Ramos (cell line): ENCODE measurements around the gene MAVS.

Experiments used
- in situ Hi-C: fragments of 300-500 bp; cut with MboI; formaldehyde crosslinking; loops from one replicate; pipeline ENCODE4 v1.14.3; 2022; ENCODE audit warnings: low sequenced_read_pairs; ENCODE audit not compliant: unreplicated experiment

MAVS gene

GRCh38 chr20:3846740-3847428 lies at the start of gene MAVS:
Gene MAVS (plus strand): TSS chr20:3846834. CDS start chr20:3854625, 7,791 bp downstream.
- in situ Hi-C loops: no loop called here

DNA sequence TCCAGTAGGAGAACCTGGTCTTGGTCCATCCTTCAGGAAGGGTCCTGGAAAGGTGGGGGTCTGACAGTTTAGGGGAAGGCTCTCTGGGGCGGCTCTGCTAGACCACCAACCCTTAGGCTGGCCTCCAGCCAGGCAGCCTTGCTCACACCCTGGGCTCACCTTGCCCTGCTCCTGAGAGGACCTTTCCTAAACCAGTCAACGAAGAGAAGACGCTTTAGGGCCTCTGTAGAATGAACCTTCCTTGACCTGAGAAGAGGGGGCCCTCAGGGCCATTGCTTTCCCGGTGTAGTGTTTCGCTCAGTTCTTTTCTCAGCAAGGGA lies 49.4 kb upstream of the MAVS start:
- in situ Hi-C loops: no loop called here

- in situ Hi-C loops: no loop called here
Observed at GRCh38 chr20:3797592-3798372, 48.9 kb upstream of the MAVS start.

DNA sequence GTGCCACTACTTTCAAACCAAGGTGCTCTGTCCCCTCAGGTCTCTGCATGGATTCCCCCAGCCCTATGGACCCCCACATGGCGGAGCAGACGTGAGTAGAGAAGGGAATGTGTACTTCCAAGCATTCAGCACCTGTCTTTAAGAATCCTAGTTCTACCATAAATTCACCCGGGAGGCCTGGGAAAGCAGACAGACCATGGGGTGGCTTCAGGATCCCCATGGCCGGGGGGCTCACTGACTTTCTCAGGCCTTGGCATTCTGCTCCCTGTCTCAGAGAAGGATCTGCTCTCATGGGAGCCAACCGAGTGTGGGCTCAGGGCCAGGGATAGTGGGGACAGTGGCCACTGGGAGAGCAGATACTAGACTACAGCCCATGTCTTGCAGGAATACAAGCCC lies 48.3 kb upstream of the MAVS start:
- in situ Hi-C loops: no loop called here

DNA sequence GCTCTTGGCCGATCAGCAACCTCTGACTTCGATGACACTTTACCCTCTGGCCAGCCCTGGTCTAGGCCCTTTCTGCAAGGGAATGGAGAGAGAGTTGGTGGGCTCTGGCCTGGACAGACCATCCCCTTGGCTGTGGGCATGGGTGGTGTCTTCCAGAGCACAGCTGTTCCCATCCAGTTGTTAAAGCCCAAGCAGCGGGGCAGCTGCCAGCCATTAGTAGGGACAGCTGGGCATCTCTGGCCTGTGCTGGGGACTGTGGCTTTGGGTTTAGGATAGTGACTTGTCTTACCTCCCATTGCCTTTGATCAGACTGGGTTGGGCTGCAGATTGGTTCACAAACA lies 47.8 kb upstream of the MAVS start:
- in situ Hi-C loops: no loop called here

GRCh38 chr20:3800256-3800877 lies 46.3 kb upstream of the MAVS start:
- in situ Hi-C loops: no loop called here

DNA sequence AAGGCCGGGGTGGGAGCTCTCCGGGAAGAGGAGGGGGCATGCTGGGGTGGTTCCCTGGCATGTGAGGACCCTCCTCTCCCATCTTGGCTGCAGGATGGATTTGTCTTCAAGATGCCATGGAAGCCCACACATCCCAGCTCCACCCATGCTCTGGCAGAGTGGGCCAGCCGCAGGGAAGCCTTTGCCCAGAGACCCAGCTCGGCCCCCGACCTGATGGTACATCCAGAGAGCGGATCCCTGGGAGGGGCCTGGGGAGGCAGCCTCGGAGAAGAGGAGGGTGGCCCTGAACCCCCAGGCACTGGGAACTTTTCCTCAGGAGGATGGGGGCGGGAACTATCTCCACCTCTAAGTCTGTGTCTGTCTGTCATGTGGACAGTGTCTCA lies 45.8 kb upstream of the MAVS start:
- in situ Hi-C loops: no loop called here

- in situ Hi-C loops: no loop called here
Observed at GRCh38 chr20:3801299-3801698, 45.3 kb upstream of the MAVS start.

- in situ Hi-C loops: no loop called here
Observed at GRCh38 chr20:3801846-3802245, 44.8 kb upstream of the MAVS start.

DNA sequence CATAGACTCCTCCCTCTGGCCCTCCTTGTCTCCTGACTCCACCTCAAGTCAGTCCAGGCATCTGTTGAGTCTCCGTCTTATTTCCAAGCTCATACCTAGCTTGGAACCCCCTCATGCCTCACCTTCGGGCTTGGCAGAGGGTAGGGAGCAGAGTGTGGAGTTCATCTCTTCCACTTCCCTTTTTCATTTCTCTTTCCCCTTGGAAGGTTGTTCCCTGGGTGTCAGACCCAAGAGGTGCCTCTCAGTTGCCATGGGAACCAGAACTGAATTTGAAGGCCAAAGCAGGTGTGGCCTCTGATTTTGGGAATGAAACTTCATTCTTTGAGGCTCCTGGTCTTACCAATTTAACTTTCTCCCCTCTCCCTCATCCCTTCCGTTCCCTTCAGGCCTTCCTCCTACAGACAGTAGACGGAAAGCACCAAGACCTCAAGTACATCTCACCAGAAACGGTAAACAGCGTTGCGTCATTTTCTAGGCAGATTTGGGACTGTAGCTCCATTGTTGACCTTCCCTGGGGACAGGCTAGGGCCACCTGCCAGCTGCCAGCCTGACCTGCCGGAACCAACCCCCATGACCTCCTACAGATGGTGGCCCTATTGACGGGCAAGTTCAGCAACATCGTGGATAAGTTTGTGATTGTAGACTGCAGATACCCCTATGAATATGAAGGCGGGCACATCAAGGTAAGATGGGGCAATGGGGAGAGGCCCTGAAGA lies 44.0 kb upstream of the MAVS start:
- in situ Hi-C loops: no loop called here

- in situ Hi-C loops: no loop called here
Observed at GRCh38 chr20:3803289-3803688, 43.3 kb upstream of the MAVS start.

GRCh38 chr20:3803854-3804253 lies 42.8 kb upstream of the MAVS start:
- in situ Hi-C loops: no loop called here

GRCh38 chr20:3804254-3804751 lies 42.3 kb upstream of the MAVS start:
- in situ Hi-C loops: no loop called here

GRCh38 chr20:3804781-3805180 lies 41.9 kb upstream of the MAVS start:
- in situ Hi-C loops: no loop called here

DNA sequence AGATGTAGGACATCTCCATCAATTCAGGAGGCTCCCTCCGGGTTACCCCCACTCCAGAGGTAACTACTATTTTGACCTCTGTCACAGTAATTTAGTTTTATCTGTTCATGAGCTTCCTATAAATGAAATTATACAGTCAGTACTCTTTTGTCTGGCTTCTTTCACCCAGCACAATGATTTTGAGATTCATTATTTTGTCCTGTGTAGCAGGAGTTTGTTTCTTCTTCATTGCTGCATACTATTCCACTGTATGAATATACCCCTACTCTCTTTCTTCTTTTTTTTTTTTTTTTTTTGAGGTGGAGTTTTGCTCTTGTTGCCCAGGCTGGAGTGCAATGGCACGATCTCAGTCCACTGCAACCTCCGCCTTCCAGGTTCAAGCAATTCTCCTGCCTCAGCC lies 38.1 kb upstream of the MAVS start:
- in situ Hi-C loops: no loop called here

DNA sequence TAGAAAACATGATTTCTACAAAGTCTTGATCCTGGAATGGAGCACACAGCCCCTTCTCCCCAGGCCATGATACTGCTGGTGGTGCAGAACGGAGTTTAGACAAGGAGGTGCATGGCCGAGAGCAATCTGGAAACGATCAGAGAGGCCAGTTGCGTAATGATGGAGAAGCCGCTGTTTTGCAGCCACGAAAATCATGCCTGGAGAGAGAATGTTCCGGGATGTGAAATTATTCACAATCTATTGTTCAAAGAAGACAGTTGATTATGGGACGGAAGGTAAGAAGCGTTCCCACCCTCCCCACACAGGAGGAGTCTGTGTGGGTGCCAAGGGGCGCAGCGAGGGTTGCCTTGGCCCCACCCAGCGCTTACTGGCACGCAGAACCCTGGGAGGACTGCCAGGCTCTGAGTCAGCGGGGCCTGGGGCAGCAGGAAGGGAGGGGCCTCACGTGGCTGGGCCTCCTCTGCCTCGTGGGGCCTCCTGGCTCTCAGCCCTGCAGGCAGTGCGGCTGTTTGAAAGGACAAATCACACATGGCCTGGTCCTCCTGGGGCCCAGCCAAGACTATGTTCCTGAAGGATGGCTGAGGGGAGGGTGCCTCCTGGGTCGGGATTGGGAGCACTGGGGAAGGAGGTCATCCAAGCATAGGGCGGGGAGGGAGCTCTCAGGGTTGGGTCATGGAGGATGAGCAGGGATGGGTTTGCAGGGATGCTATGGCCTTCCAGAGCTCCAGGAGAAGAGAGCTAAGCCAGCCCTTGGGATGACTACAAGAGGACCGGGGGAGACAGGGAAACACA lies 35.0 kb upstream of the MAVS start:
- in situ Hi-C loops: no loop called here

GRCh38 chr20:3812259-3812681 lies 34.4 kb upstream of the MAVS start:
- in situ Hi-C loops: no loop called here

DNA sequence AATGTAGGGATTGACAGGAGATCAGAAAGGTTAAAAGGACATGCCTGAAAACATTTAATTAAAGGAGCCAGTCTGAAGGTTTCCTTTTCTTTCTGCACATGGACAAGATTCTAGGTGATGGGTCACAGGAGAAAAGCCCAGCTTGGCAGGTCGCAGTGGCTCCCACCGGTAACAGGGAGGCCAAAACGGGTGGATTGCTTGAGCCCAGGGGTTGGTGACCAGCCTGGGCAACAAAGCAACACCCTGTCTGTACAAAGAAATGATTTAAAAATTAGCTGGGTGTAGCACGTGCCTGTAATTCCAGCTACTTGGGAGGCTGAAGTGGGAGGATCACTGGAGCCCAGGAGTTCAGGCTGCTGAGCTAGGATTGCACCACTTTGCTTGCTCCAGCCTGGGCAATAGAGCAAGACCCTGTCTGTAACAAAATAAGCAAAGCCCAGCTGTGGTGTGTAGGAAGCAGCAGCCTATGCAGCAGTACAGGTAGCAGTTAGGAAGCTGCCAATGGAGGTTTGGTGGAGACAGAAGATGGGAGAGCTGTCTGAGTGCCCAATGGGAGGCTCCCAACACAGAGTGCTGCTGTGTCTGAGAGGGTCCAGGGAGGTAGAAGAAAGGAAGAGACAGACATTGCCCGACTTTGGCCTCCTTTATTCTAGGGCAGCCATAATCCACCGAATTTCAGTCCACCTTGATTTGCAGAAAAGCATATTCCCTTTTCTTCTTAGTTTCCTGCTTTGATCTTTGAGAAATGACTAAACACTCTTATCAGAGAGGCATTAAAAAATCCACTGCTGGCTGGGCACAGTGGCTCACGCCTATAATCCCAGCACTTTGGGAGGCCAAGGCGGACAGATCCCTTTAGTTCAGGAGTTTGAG lies 33.4 kb upstream of the MAVS start:
- in situ Hi-C loops: no loop called here
